Measurements from ENCODE around the gene GTF2F1. TPM values are rescaled to one million over a fixed set of nuclear protein-coding genes. Genes with fewer than 3 reads are reported as not detected.

The GTF2F1 gene
- total and polyA plus RNA-seq, 2 donors (not counting 1 experiment from before 2014, with no cell fraction given) = 41.0 to 56.5 TPM

- no peak overlapping the region for H2AFZ ChIP-seq (ENCODE audit: insufficient read depth, low read depth, low read length, poor library complexity, severe bottlenecking)
- no peaks in the 10 kb centered on the region for H3K27me3 ChIP-seq (replicated peaks in 1 of 4; ENCODE audit: control extremely low read depth in 1 of 4, control insufficient read depth in 3 of 4, insufficient read depth in 4 of 4, low read length in 3 of 4)
- H3K27ac ChIP-seq (ENCODE audit: low read length in 2 of 2) = no peak overlapping the region
- H3K9ac ChIP-seq (ENCODE audit: low read length) = no peak overlapping the region
- H3K27ac Mint-ChIP-seq = peak overlapping the region; percentile 46
- no peak for TF ChIP-seq EZH2 (IDR thresholded peaks at IDR 0.05; ENCODE audit: borderline replicate concordance, insufficient read depth, low read depth, low read length, poor library complexity, severe bottlenecking)
- TF ChIP-seq CTCF (IDR thresholded peaks at IDR 0.05) = no peak
- peaks cover 16% of the 10 kb centered on the region for H3K79me2 ChIP-seq (ENCODE audit: control insufficient read depth, insufficient read depth, low read length)
- intact Hi-C loops (cut with micrococcal nuclease) = no loop called here
- H3K4me1 ChIP-seq (ENCODE audit: control insufficient read depth in 2 of 2, insufficient read depth in 2 of 2, low read length in 2 of 2) = peaks cover 15 to 16% of the 10 kb centered on the region in 2 donors
- no peak overlapping the region for H3K4me3 ChIP-seq (ENCODE audit: control extremely low read depth in 1 of 5, extremely low read depth in 1 of 5, insufficient read depth in 1 of 5, low read depth in 2 of 5, low read length in 4 of 5)
- peaks cover 1 to 2% of the 10 kb centered on the region in 2 experiments for H3K36me3 ChIP-seq (replicated peaks in 1 of 2; ENCODE audit: control extremely low read depth in 1 of 2, control insufficient read depth in 1 of 2, extremely low read depth in 1 of 2, insufficient read depth in 2 of 2, low read length in 1 of 2)
- DNase-seq = no peak
- ChIA-PET POLR2A (interaction anchor here (0.7 kb wide), 1 partner anchor 1970 kb away, joined by 3 read pairs; no protein-coding TSS in a partner anchor), CTCF (interaction anchor here (0.8 kb wide), 1 partner anchor 22 kb away, joined by 3 read pairs; no protein-coding TSS in a partner anchor)
- peak overlapping the region; percentile 66 for H3K4me3 Mint-ChIP-seq
- no peaks in the 10 kb centered on the region for H4K20me1 ChIP-seq (ENCODE audit: control insufficient read depth, insufficient read depth, low read length, poor library complexity, severe bottlenecking)
- H3K4me1 Mint-ChIP-seq = peaks cover 26% of the 10 kb centered on the region
- no peaks in the 10 kb centered on the region for H3K27me3 Mint-ChIP-seq
- no peak for ATAC-seq (ENCODE audit: low read depth)
- no peaks in the 10 kb centered on the region for H3K9me3 ChIP-seq (ENCODE audit: control extremely low read depth in 1 of 3, control insufficient read depth in 2 of 3, insufficient read depth in 1 of 3, low read length in 2 of 3)
- 100% methylated on average over 3 of the region's 3 CpGs for WGBS (ENCODE audit: insufficient coverage)
- H3K4me2 ChIP-seq (replicated peaks; ENCODE audit: low read depth, low read length, poor library complexity, severe bottlenecking) = no peak overlapping the region
- no peaks in the 10 kb centered on the region for H3K9me3 Mint-ChIP-seq (ENCODE audit: insufficient read depth)
Measured at GRCh38 chr19:6394831-6395230, 1.9 kb upstream of the GTF2F1 start.

- H3K9me3 ChIP-seq (ENCODE audit: control extremely low read depth in 1 of 3, control insufficient read depth in 2 of 3, insufficient read depth in 1 of 3, low read length in 2 of 3) = no peaks in the 10 kb centered on the region
- H3K9ac ChIP-seq (ENCODE audit: low read length) = peak overlapping the region; percentile 92
- peak overlapping the region; percentile 73 to 95 for H3K27ac ChIP-seq (ENCODE audit: low read length in 2 of 2)
- H3K27me3 ChIP-seq (replicated peaks in 1 of 4; ENCODE audit: control extremely low read depth in 1 of 4, control insufficient read depth in 3 of 4, insufficient read depth in 4 of 4, low read length in 3 of 4) = no peaks in the 10 kb centered on the region
- Mint-ChIP-seq H3K4me3 (peak overlapping the region; percentile 95), H3K27ac (peak overlapping the region; percentile 97), H3K9me3 (ENCODE audit: insufficient read depth) (no peaks in the 10 kb centered on the region), H3K27me3 (no peaks in the 10 kb centered on the region), H3K4me1 (peaks cover 26% of the 10 kb centered on the region)
- H3K4me1 ChIP-seq (ENCODE audit: control insufficient read depth in 2 of 2, insufficient read depth in 2 of 2, low read length in 2 of 2) = peaks cover 15 to 16% of the 10 kb centered on the region in 2 donors
- POLR2A ChIA-PET = interaction anchor here (2.0 to 2.7 kb wide), 2 partner anchors 21 to 32 kb away, joined by 14 to 15 read pairs; partner anchors contain the start of genes ALKBH7 and KHSRP
- intact Hi-C loops (cut with micrococcal nuclease) = loop anchor here (1.0 kb wide), 5 partner anchors 21 to 195 kb away; partner anchors contain the start of gene CLPP
- H3K4me3 ChIP-seq (ENCODE audit: control extremely low read depth in 1 of 5, extremely low read depth in 1 of 5, insufficient read depth in 1 of 5, low read depth in 2 of 5, low read length in 4 of 5) = peak overlapping the region; percentile 70 to 91 (median 83)
- ATAC-seq (ENCODE audit: low read depth) = no peak
- H3K79me2 ChIP-seq (ENCODE audit: control insufficient read depth, insufficient read depth, low read length) = peaks cover 16% of the 10 kb centered on the region
- peaks cover 3 to 9% of the 10 kb centered on the region in 2 experiments for H3K36me3 ChIP-seq (replicated peaks in 1 of 2; ENCODE audit: control extremely low read depth in 1 of 2, control insufficient read depth in 1 of 2, extremely low read depth in 1 of 2, insufficient read depth in 2 of 2, low read length in 1 of 2)
- TF ChIP-seq EZH2 (IDR thresholded peaks at IDR 0.05; ENCODE audit: borderline replicate concordance, insufficient read depth, low read depth, low read length, poor library complexity, severe bottlenecking) (no peak), CTCF (IDR thresholded peaks at IDR 0.05) (no peak)
- peak overlapping the region; percentile 84 for H2AFZ ChIP-seq (ENCODE audit: insufficient read depth, low read depth, low read length, poor library complexity, severe bottlenecking)
- peak overlapping the region; percentile 91 for H3K4me2 ChIP-seq (replicated peaks; ENCODE audit: low read depth, low read length, poor library complexity, severe bottlenecking)
- no peaks in the 10 kb centered on the region for H4K20me1 ChIP-seq (ENCODE audit: control insufficient read depth, insufficient read depth, low read length, poor library complexity, severe bottlenecking)
- DNase-seq = no peak
- CTCF ChIA-PET = interaction anchor here (1.0 to 1.4 kb wide), 2 partner anchors 22 to 33 kb away, joined by 3 to 5 read pairs; partner anchors contain the start of genes ALKBH7 and CLPP
- WGBS (ENCODE audit: insufficient coverage) = 14% methylated on average over 6 of the region's 14 CpGs
Measured at GRCh38 chr19:6393983-6394412, 1.0 kb upstream of the GTF2F1 start.
